IPS-NIHi7 (cell line): ENCODE data around the gene KCNIP2.
A peak's percentile ranks its signal among the peaks of the same experiment; 100 is the strongest.
"Not testable (repeated sequence)": the region's sequence is repeated elsewhere in the genome, so short reads cannot be mapped to it uniquely, and the experiment has no call there.

Source experiments
- DNase-seq: peaks from one replicate; pipeline ENCODE4 v3.0.0; 2012; ENCODE audit warnings: mixed read lengths; ENCODE audit errors: extremely low spot score

KCNIP2 gene

GRCh38 chr10:101828766-101829551 is 14.6 kb downstream of the KCNIP2 start:
- no peak for DNase-seq

- no peak for DNase-seq
These were observed 15.5 kb downstream of the KCNIP2 start for GRCh38 chr10:101827919-101828600.

GRCh38 chr10:101826852-101827434 is 16.7 kb downstream of the KCNIP2 start:
- no peak for DNase-seq

- no peak for DNase-seq
These were observed 18.9 kb downstream of the KCNIP2 start for GRCh38 chr10:101824736-101825135.

- DNase-seq, result peak; percentile 30
These were observed 24.5 kb downstream of the KCNIP2 start for GRCh38 chr10:101818872-101819633.

GRCh38 chr10:101818119-101818871 is 25.3 kb downstream of the KCNIP2 start, which contains the start of gene OGA:
Gene OGA, minus strand, starts transcription at chr10:101818444. Its CDS starts 422 bp downstream, at chr10:101818022.
- DNase-seq, result peak; percentile 96

- peak; percentile 35 for DNase-seq
These were observed 26.1 kb downstream of the KCNIP2 start for GRCh38 chr10:101817337-101818118.

- DNase-seq, result no peak
These were observed 26.7 kb downstream of the KCNIP2 start for GRCh38 chr10:101816913-101817336.

GRCh38 chr10:101816376-101816775 is 27.2 kb downstream of the KCNIP2 start:
- no peak for DNase-seq

- DNase-seq, result no peak
These were observed 29.0 kb downstream of the KCNIP2 start for GRCh38 chr10:101814466-101815071.

GRCh38 chr10:101812606-101813005 is 31.0 kb downstream of the KCNIP2 start:
- DNase-seq, result no peak

GRCh38 chr10:101807158-101807557 is 36.4 kb downstream of the KCNIP2 start:
- DNase-seq, result no peak

- DNase-seq, result no peak
These were observed 40.1 kb downstream of the KCNIP2 start for GRCh38 chr10:101803511-101803910.

- no peak for DNase-seq
These were observed 46.1 kb downstream of the KCNIP2 start for GRCh38 chr10:101797403-101798059.

- no peak for DNase-seq
These were observed 50.1 kb downstream of the KCNIP2 start for GRCh38 chr10:101793526-101793925.

GRCh38 chr10:101789686-101790085 is 53.9 kb downstream of the KCNIP2 start:
- no peak for DNase-seq

- not testable (repeated sequence) for DNase-seq
These were observed 54.4 kb downstream of the KCNIP2 start for GRCh38 chr10:101789231-101789630.

- no peak for DNase-seq
These were observed 57.8 kb downstream of the KCNIP2 start for GRCh38 chr10:101785801-101786200.

- no peak for DNase-seq
These were observed 59.0 kb downstream of the KCNIP2 start for GRCh38 chr10:101784558-101784957.
